Measurements from ENCODE around the gene SORCS2. TPM values are rescaled to one million over a fixed set of nuclear protein-coding genes. Genes with fewer than 3 reads are reported as not detected.

SORCS2 gene
- total RNA-seq, 1 donor from 2014 or later: 5.2 TPM

DNA sequence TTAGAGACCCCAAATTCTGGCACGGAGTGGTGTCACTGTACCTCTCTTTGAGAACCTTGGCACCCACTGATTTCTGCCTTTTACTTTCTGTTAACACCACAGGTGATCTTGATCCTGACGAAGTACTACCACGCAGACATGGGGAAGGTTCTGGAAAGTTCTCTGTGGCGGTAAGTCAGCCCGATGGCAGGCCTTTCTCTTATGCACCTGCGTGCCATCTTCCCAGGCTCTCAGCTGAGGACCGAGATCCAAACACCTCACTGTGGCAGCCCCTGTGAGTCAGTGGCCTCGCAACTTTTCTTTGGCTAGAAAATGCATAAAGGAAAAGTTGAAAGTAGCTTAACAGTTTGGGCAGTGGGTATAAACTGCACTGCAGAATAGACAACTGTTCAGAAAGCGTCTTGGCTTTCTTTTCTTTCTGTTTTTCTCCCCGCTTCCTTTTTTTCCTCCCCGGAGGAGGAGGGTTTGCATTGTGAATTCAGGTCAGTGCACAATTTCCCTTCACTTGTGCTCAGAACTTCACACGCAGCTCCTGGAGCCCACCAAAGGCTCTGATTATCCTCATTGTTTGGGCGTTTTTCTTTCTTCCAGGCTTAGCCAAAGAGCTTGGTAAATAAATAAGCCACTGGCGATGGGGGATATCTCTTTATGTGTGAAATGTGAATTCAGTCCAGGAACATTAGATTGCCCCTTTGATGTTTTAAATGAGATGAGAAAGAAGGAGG, 204.0 kb downstream of the SORCS2 start:
- Histone ChIP-seq H3K27ac (peak overlapping the region; percentile 85), H3F3A (ENCODE audit: low read depth) (peaks cover 16% of the 10 kb centered on the region), H4K20me1 (ENCODE audit: low read depth) (no peaks in the 10 kb centered on the region), H2AFZ (replicated peaks) (no peak overlapping the region), H3K9ac (no peak overlapping the region), H3K4me1 (peaks cover 56% of the 10 kb centered on the region), H3K36me3 (no peaks in the 10 kb centered on the region), H3K9me3 (ENCODE audit: low read depth) (no peaks in the 10 kb centered on the region), H3K4me2 (peak overlapping the region; percentile 28), H3K79me2 (ENCODE audit: low read depth) (no peaks in the 10 kb centered on the region), H3K4me3 (no peak overlapping the region), H3K27me3 (no peaks in the 10 kb centered on the region)
- peak; percentile 80 for DNase-seq (ENCODE audit: low spot score)
- Mint-ChIP-seq H3K27me3 (ENCODE audit: insufficient read depth, low read depth) (peaks cover 14% of the 10 kb centered on the region), H3K4me1 (peaks cover 68% of the 10 kb centered on the region), H3K27ac (peak overlapping the region; percentile 42), H3K4me3 (peak overlapping the region; percentile 16), H3K36me3 (no peaks in the 10 kb centered on the region), H3K9me3 (peaks cover 7% of the 10 kb centered on the region)
- TF ChIP-seq EZH2 (IDR thresholded peaks at IDR 0.05) (no peak), EZH2phosphoT487 (IDR thresholded peaks at IDR 0.05) (no peak)
- TF ChIP-seq, protein P1, sequence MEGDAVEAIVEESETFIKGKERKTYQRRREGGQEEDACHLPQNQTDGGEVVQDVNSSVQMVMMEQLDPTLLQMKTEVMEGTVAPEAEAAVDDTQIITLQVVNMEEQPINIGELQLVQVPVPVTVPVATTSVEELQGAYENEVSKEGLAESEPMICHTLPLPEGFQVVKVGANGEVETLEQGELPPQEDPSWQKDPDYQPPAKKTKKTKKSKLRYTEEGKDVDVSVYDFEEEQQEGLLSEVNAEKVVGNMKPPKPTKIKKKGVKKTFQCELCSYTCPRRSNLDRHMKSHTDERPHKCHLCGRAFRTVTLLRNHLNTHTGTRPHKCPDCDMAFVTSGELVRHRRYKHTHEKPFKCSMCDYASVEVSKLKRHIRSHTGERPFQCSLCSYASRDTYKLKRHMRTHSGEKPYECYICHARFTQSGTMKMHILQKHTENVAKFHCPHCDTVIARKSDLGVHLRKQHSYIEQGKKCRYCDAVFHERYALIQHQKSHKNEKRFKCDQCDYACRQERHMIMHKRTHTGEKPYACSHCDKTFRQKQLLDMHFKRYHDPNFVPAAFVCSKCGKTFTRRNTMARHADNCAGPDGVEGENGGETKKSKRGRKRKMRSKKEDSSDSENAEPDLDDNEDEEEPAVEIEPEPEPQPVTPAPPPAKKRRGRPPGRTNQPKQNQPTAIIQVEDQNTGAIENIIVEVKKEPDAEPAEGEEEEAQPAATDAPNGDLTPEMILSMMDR (IDR thresholded peaks at IDR 0.05): no peak

DNA sequence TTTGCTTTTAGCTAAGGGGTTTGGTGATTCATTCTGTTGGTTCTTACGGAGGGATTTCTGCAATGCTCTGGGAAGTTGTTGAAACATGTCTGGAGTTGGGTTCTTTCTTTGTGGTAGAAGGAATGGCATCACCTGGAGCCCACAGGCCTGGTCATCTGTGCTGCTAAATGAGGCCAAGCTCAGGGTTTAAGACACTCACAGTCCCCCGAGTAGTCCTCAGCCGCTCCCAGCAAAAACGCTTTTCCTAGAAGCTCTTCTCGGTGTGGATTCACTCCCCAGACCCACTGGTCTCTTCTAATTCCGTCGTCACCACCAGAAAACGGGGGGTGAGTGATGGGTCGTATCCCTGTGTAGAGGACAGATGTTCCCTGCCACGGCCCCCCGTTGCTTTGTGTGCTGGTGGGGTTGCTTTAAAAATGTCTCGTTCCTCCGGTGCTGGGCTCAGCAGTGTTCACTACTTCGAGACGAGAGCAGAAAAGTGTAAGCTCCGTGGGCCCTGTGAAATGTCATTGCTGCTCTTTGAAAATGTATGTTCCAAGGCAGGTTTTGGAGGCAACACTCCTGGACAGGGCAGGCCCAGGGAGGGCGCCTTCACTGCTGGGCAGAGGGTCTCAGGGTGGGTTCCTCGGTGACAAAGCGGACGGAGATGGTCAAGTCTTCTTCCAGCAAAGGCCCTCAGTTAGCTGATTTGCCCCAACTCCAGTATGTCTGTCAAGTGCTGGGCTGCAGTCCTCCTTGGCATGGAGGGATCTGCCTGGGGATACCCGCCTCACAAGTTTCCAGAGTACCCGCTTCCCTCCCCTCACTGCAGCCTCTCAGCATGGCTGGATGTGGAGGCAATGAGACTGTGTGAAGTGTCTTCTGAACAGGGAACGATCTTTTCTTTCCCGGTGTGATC, 205.1 kb downstream of the SORCS2 start:
- no peaks in the 10 kb centered on the region for H3K79me2 ChIP-seq (ENCODE audit: low read depth)
- H3F3A ChIP-seq (ENCODE audit: low read depth): peaks cover 16% of the 10 kb centered on the region
- no peaks in the 10 kb centered on the region for H3K36me3 ChIP-seq
- H3K4me1 ChIP-seq: peaks cover 48% of the 10 kb centered on the region
- peaks cover 7% of the 10 kb centered on the region for H3K9me3 Mint-ChIP-seq
- peaks cover 62% of the 10 kb centered on the region for H3K4me1 Mint-ChIP-seq
- no peak overlapping the region for H2AFZ ChIP-seq (replicated peaks)
- no peaks in the 10 kb centered on the region for H3K36me3 Mint-ChIP-seq
- peak overlapping the region; percentile 62 for H3K27ac Mint-ChIP-seq
- H3K9ac ChIP-seq: no peak overlapping the region
- TF ChIP-seq EZH2 (IDR thresholded peaks at IDR 0.05) (no peak), EZH2phosphoT487 (IDR thresholded peaks at IDR 0.05) (no peak)
- TF ChIP-seq, protein P1 (IDR thresholded peaks at IDR 0.05): no peak
- H3K27me3 Mint-ChIP-seq (ENCODE audit: insufficient read depth, low read depth): peaks cover 14% of the 10 kb centered on the region
- no peak overlapping the region for H3K4me3 ChIP-seq
- H3K27ac ChIP-seq: peak overlapping the region; percentile 85
- no peaks in the 10 kb centered on the region for H3K27me3 ChIP-seq
- no peaks in the 10 kb centered on the region for H3K9me3 ChIP-seq (ENCODE audit: low read depth)
- no peaks in the 10 kb centered on the region for H4K20me1 ChIP-seq (ENCODE audit: low read depth)
- H3K4me2 ChIP-seq: peak overlapping the region; percentile 28
- no peak for DNase-seq (ENCODE audit: low spot score)
- no peak overlapping the region for H3K4me3 Mint-ChIP-seq

DNA sequence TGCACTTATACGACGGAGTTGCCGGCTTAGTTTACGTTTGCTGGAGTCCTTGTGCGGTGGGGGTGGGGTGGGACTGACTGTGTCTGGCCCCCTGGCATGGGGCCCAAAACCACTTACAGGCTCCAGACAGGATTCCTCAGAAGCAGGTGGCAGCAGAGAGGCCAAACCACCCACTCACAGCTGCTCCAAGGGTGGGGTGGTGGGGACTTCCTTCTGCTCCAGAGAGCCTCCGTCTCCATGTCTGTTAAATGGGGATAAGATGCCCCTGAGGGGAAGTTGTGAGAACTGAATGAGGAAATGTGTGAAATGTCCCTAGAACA, 205.7 kb downstream of the SORCS2 start:
- H3K27me3 Mint-ChIP-seq (ENCODE audit: insufficient read depth, low read depth): peaks cover 9% of the 10 kb centered on the region

More for the DNA sequence above, 205.7 kb downstream of the SORCS2 start:
- no peaks in the 10 kb centered on the region for H3K27me3 ChIP-seq
- H3K36me3 Mint-ChIP-seq: no peaks in the 10 kb centered on the region
- H3K9me3 Mint-ChIP-seq: peaks cover 7% of the 10 kb centered on the region
- peaks cover 55% of the 10 kb centered on the region for H3K4me1 Mint-ChIP-seq
- no peak overlapping the region for H2AFZ ChIP-seq (replicated peaks)
- H3K79me2 ChIP-seq (ENCODE audit: low read depth): no peaks in the 10 kb centered on the region
- TF ChIP-seq EZH2 (IDR thresholded peaks at IDR 0.05) (no peak), EZH2phosphoT487 (IDR thresholded peaks at IDR 0.05) (no peak)
- TF ChIP-seq, protein P1 (IDR thresholded peaks at IDR 0.05): no peak
- no peak overlapping the region for H3K4me3 ChIP-seq
- no peak overlapping the region for H3K27ac ChIP-seq
- no peaks in the 10 kb centered on the region for H3K36me3 ChIP-seq
- H3K27ac Mint-ChIP-seq: peak overlapping the region; percentile 8
- no peak for DNase-seq (ENCODE audit: low spot score)
- peaks cover 42% of the 10 kb centered on the region for H3K4me1 ChIP-seq
- H3K9ac ChIP-seq: no peak overlapping the region
- no peak overlapping the region for H3K4me2 ChIP-seq
- no peaks in the 10 kb centered on the region for H3K9me3 ChIP-seq (ENCODE audit: low read depth)
- H4K20me1 ChIP-seq (ENCODE audit: low read depth): no peaks in the 10 kb centered on the region
- H3K4me3 Mint-ChIP-seq: no peak overlapping the region
- H3F3A ChIP-seq (ENCODE audit: low read depth): peaks cover 16% of the 10 kb centered on the region

Measured in neural progenitor cell (in vitro differentiated cells).